Measurements from ENCODE around the gene COL20A1. TPM values are rescaled to one million over a fixed set of nuclear protein-coding genes. Genes with fewer than 3 reads are reported as not detected.
A peak's percentile ranks its signal among the peaks of the same experiment; 100 is the strongest.

COL20A1 gene
- total and polyA plus RNA-seq, 2 donors (not counting 1 experiment from before 2014, with no cell fraction given) = not detected

GRCh38 chr20:63325554-63326313 lies 32.7 kb downstream of the COL20A1 start:
- Mint-ChIP-seq H3K4me3 (no peak overlapping the region), H3K4me1 (peaks cover 5% of the 10 kb centered on the region), H3K27me3 (peaks cover 6% of the 10 kb centered on the region), H3K27ac (no peak overlapping the region), H3K9me3 (ENCODE audit: insufficient read depth) (no peaks in the 10 kb centered on the region)
- Histone ChIP-seq H3K4me3 (ENCODE audit: control extremely low read depth in 1 of 5, extremely low read depth in 1 of 5, insufficient read depth in 1 of 5, low read depth in 2 of 5, low read length in 4 of 5) (no peak overlapping the region), H3K36me3 (replicated peaks in 1 of 2; ENCODE audit: control extremely low read depth in 1 of 2, control insufficient read depth in 1 of 2, extremely low read depth in 1 of 2, insufficient read depth in 2 of 2, low read length in 1 of 2) (no peaks in the 10 kb centered on the region), H2AFZ (ENCODE audit: insufficient read depth, low read depth, low read length, poor library complexity, severe bottlenecking) (no peak overlapping the region), H3K79me2 (ENCODE audit: control insufficient read depth, insufficient read depth, low read length) (no peaks in the 10 kb centered on the region), H4K20me1 (ENCODE audit: control insufficient read depth, insufficient read depth, low read length, poor library complexity, severe bottlenecking) (no peaks in the 10 kb centered on the region), H3K4me2 (replicated peaks; ENCODE audit: low read depth, low read length, poor library complexity, severe bottlenecking) (peak overlapping the region; percentile 3), H3K4me1 (ENCODE audit: control insufficient read depth in 2 of 2, insufficient read depth in 2 of 2, low read length in 2 of 2) (peaks cover 10 to 16% of the 10 kb centered on the region in 2 donors), H3K27ac (ENCODE audit: low read length in 2 of 2) (no peak overlapping the region), H3K9me3 (ENCODE audit: control extremely low read depth in 1 of 3, control insufficient read depth in 2 of 3, insufficient read depth in 1 of 3, low read length in 2 of 3) (peaks cover 0 to 36% (median 10%) of the 10 kb centered on the region in 3 donors), H3K27me3 (replicated peaks in 1 of 4; ENCODE audit: control extremely low read depth in 1 of 4, control insufficient read depth in 3 of 4, insufficient read depth in 4 of 4, low read length in 3 of 4) (peaks cover 0 to 2% (median 0%) of the 10 kb centered on the region in 4 experiments), H3K9ac (ENCODE audit: low read length) (no peak overlapping the region)
- DNase-seq (no peak), ATAC-seq (ENCODE audit: low read depth) (no peak)
- intact Hi-C loops (cut with micrococcal nuclease) = no loop called here
- WGBS (ENCODE audit: insufficient coverage) = 86% methylated on average over 7 of the region's 8 CpGs
- ChIA-PET POLR2A (no interaction called here), CTCF (no interaction called here)
- TF ChIP-seq EZH2 (IDR thresholded peaks at IDR 0.05; ENCODE audit: borderline replicate concordance, insufficient read depth, low read depth, low read length, poor library complexity, severe bottlenecking) (no peak), CTCF (IDR thresholded peaks at IDR 0.05) (no peak)

Data from B cell (primary cell).